GM12878 (cell line): ENCODE data around the gene RIC1. TPM values are rescaled to one million over a fixed set of nuclear protein-coding genes. Genes with fewer than 3 reads are reported as not detected.

Source experiments
- ATAC-seq: fragments of 200-7000 bp; cut with Tn5 transposase; 3 replicates; pipeline ENCODE4 v1.9.1; 2020; ENCODE audit warnings: mild to moderate bottlenecking, moderate library complexity
- BruUV-seq: library from RNA; stranded (reverse); fragments of 400-500 nt; replicated peaks from 2 replicates; lab custom pipeline; 2021; lab: Mats Ljungman, UMichigan
- CTCF ChIA-PET: fragments of 300-600 bp; sonication (Branson Sonifier 250); formaldehyde crosslinking; extraction: SDS; loops from one replicate; lab custom pipeline; 2021; ENCODE audit warnings: inconsistent platforms; lab: Yijun Ruan, JAX
- POLR2A ChIA-PET: fragments of 350-600 bp; formaldehyde crosslinking; extraction: SDS; loops from one replicate; lab custom pipeline; 2021; ENCODE audit warnings: inconsistent platforms; lab: Charles Lee
- RAD21 ChIA-PET: fragments of 300-600 bp; sonication (Branson Sonifier 250); formaldehyde crosslinking; loops from one replicate; lab custom pipeline; 2023; ENCODE audit warnings: antibody characterized with exemption; ENCODE audit not compliant: unreplicated experiment; lab: Charles Lee
- SMC1A ChIA-PET: fragments of 300-600 bp; sonication (Branson Sonifier 250); formaldehyde crosslinking; loops from one replicate; lab custom pipeline; 2023; ENCODE audit not compliant: unreplicated experiment, uncharacterized antibody; lab: Charles Lee
- DNase-seq: peaks from one replicate; pipeline ENCODE4 v3.0.0-alpha.2; 2011; ENCODE audit warnings: low read depth, low spot score
- FAIRE-seq: peaks from 3 replicates; lab custom pipeline; 2011; peaks lifted over from hg19 to GRCh38; lab: Jason Lieb, UNC
- H2AFZ ChIP-seq: 2 replicates; pipeline ENCODE4 v1.6.0; 2011; ENCODE audit warnings: low read depth, low read length, control low read depth; ENCODE audit not compliant: control insufficient read depth
- H3K27ac ChIP-seq: 2 replicates; pipeline ENCODE4 v1.5.1; 2011; ENCODE audit warnings: control low read depth; ENCODE audit not compliant: control insufficient read depth, insufficient read depth
- H3K27me3 ChIP-seq, 2 experiments: replicated peaks in 1 of 2; 2 replicates each; pipeline versions ENCODE4 v1.6.0 to v1.6.1; 2011; ENCODE audit warnings: low read length in 1 of 2; ENCODE audit not compliant: control insufficient read depth in 2 of 2, insufficient read depth in 2 of 2
- H3K36me3 ChIP-seq, 2 experiments: 2 replicates each; pipeline ENCODE4 v1.5.1; 2011; ENCODE audit warnings: low read length in 1 of 2; ENCODE audit not compliant: control insufficient read depth in 2 of 2, insufficient read depth in 2 of 2
- H3K4me1 ChIP-seq: 2 replicates; pipeline ENCODE4 v1.6.1; 2011; ENCODE audit warnings: mild to moderate bottlenecking, low read length, moderate library complexity, mixed read lengths; ENCODE audit not compliant: control insufficient read depth, insufficient read depth
- H3K4me2 ChIP-seq: 2 replicates; pipeline ENCODE4 v1.6.0; 2011; ENCODE audit warnings: control low read depth; ENCODE audit not compliant: control insufficient read depth, insufficient read depth
- H3K4me3 ChIP-seq: fragments of 200-600 bp; sonication (generic); 2 replicates; pipeline ENCODE4 v1.5.1; 2016
- H3K79me2 ChIP-seq: 2 replicates; pipeline ENCODE4 v1.6.0; 2011; ENCODE audit warnings: low read length; ENCODE audit not compliant: control insufficient read depth, insufficient read depth
- H3K9ac ChIP-seq: 2 replicates; pipeline ENCODE4 v1.8.0; 2011; ENCODE audit warnings: low read length, control low read depth, mixed read lengths; ENCODE audit not compliant: control insufficient read depth, insufficient read depth
- H3K9me3 ChIP-seq: replicated peaks from 3 replicates; pipeline ENCODE4 v1.5.1; 2011; ENCODE audit warnings: mild to moderate bottlenecking, low read length; ENCODE audit not compliant: control insufficient read depth, insufficient read depth
- H4K20me1 ChIP-seq: 2 replicates; pipeline ENCODE4 v1.6.0; 2011; ENCODE audit not compliant: control insufficient read depth, insufficient read depth
- CBX5 ChIP-seq: sonication (generic); IDR thresholded peaks from 2 replicates; pipeline ENCODE4 v1.6.1; 2016; ENCODE audit warnings: low read depth, moderate library complexity, mild to moderate bottlenecking, inconsistent platforms
- CHD1 ChIP-seq: IDR thresholded peaks from 2 replicates; pipeline ENCODE4 v1.6.1; 2012; ENCODE audit warnings: low read depth, low read length, improper control_type of control experiment
- DPF2 ChIP-seq: fragments of 450-650 bp; IDR thresholded peaks from 2 replicates; pipeline ENCODE4 v1.6.1; 2017; ENCODE audit warnings: mild to moderate bottlenecking
- HDAC6 ChIP-seq: fragments of 200-600 bp; sonication (generic); IDR thresholded peaks from one replicate; pipeline ENCODE4 v1.8.0; 2017; ENCODE audit warnings: antibody characterized with exemption; ENCODE audit not compliant: unreplicated experiment
- IKZF1 ChIP-seq: fragments of 450-650 bp; conservative IDR thresholded peaks from 2 replicates; pipeline ENCODE4 v1.6.1; 2017; ENCODE audit warnings: antibody characterized with exemption, mild to moderate bottlenecking
- POLR2A ChIP-seq: IDR thresholded peaks from 2 replicates; pipeline ENCODE4 v1.6.1; 2011; ENCODE audit warnings: low read depth, mild to moderate bottlenecking, low read length
- SPI1 ChIP-seq: IDR thresholded peaks from 2 replicates; pipeline ENCODE4 v1.6.1; 2011; ENCODE audit warnings: low read depth, mild to moderate bottlenecking, low read length, moderate library complexity, borderline replicate concordance; ENCODE audit not compliant: insufficient read depth
- SREBF1 ChIP-seq: IDR thresholded peaks from 2 replicates; pipeline ENCODE4 v1.6.1; 2012; ENCODE audit warnings: mild to moderate bottlenecking, low read length
- WGBS: methylation state at CpG from one replicate; pipeline ENCODE4 v1.1.6; 2016; ENCODE audit warnings: low lambda C conversion rate; ENCODE audit not compliant: insufficient replicate concordance, insufficient coverage; ENCODE audit errors: missing lambda C conversion rate; 5-methylcytosine and 5-hydroxymethylcytosine counted together
- in situ Hi-C: fragments of 300-500 bp; cut with MboI; formaldehyde crosslinking; loops from 9 replicates; pipeline ENCODE4 v1.14.3; 2018; ENCODE audit warnings: mixed read lengths
- intact Hi-C: fragments of 100-400 bp; cut with micrococcal nuclease; formaldehyde crosslinking; loops from one replicate; pipeline ENCODE4 v1.14.2; 2022; ENCODE audit not compliant: unreplicated experiment
- polyA plus RNA-seq, 11 experiments: library from polyadenylated mRNA; depleted of rRNA in 4 of 11; unstranded in 6 of 11; stranded (reverse) in 5 of 11; fragments of >200 nt; fragmentation: Nextera tagmentation in 4 of 11; fragmentation: Illumina TruSeq in 1 of 11; extraction: Ambion mirVana in 4 of 11; extraction: Trizol in 1 of 11; gene quantifications; 1 replicate in 1 of 11; 2 replicates in 10 of 11; pipeline versions ENCODE4 v1.2.1 to v1.2.3, GENCODE V29; 2011 to 2016; ENCODE audit warnings: inconsistent platforms in 2 of 11, missing spikeins in 2 of 11, low read depth in 1 of 11
- total RNA-seq, 4 experiments: library from RNA; depleted of rRNA in 3 of 4; stranded (reverse); fragments of >200 nt in 3 of 4; fragmentation: Illumina TruSeq in 1 of 4; extraction: Trizol in 1 of 4; gene quantifications; 2 replicates each; pipeline versions ENCODE4 v1.2.1 to v1.2.3, GENCODE V29; 2013 to 2021
- TF ChIP-seq, protein P1 (sequence below): fragments of 450-650 bp; IDR thresholded peaks from 2 replicates; pipeline ENCODE4 v1.6.1; 2016; ENCODE audit warnings: mild to moderate bottlenecking, moderate library complexity, borderline replicate concordance
- TF ChIP-seq, protein P2 (sequence below): IDR thresholded peaks from 2 replicates; pipeline ENCODE4 v1.6.1; 2012; ENCODE audit warnings: improper control_type of control experiment, low read depth, low read length; ENCODE audit not compliant: insufficient replicate concordance
- TF ChIP-seq, protein P3 (sequence below): IDR thresholded peaks from 2 replicates; pipeline ENCODE4 v1.6.1; 2011; ENCODE audit warnings: borderline replicate concordance, low read depth, mild to moderate bottlenecking, moderate library complexity, low read length; ENCODE audit not compliant: insufficient read depth, poor library complexity, severe bottlenecking
- TF ChIP-seq, protein P4 (sequence below): IDR thresholded peaks from 2 replicates; pipeline ENCODE4 v1.6.1; 2012; ENCODE audit warnings: low read depth, low read length, improper control_type of control experiment

The RIC1 gene
- total and polyA plus RNA-seq, 10 of the 15 experiments (the other 5 are each of a cell fraction or from before 2014, with no cell fraction given) = 6.2 to 59.8 (median 33.3) TPM

DNA sequence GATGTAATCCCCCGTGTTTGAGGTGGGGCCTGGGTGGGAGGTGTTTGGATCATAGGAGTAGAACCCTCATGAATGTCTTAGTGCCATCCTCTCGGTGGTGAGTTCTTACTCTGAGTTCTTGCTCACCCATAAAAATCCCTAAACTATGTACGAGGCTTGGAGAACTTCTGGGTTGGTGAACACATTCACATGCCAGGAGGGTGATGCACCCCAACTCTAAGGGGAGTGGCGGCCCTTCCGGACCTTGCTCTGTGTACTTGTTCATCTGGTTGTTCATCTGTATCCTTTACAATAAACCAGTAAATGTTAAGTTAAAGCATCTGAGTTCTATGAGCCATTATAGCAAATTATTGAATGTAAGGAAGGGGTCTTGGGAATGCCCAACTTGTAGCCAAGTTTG is 36.0 kb upstream of the RIC1 start:
- POLR2A ChIA-PET = interaction anchor here (1.5 kb wide), 2 partner anchors 12 to 143 kb away, joined by 4 to 5 read pairs; partner anchors contain the start of gene CD274
- FAIRE-seq = no peak
- TF ChIP-seq, protein P1, sequence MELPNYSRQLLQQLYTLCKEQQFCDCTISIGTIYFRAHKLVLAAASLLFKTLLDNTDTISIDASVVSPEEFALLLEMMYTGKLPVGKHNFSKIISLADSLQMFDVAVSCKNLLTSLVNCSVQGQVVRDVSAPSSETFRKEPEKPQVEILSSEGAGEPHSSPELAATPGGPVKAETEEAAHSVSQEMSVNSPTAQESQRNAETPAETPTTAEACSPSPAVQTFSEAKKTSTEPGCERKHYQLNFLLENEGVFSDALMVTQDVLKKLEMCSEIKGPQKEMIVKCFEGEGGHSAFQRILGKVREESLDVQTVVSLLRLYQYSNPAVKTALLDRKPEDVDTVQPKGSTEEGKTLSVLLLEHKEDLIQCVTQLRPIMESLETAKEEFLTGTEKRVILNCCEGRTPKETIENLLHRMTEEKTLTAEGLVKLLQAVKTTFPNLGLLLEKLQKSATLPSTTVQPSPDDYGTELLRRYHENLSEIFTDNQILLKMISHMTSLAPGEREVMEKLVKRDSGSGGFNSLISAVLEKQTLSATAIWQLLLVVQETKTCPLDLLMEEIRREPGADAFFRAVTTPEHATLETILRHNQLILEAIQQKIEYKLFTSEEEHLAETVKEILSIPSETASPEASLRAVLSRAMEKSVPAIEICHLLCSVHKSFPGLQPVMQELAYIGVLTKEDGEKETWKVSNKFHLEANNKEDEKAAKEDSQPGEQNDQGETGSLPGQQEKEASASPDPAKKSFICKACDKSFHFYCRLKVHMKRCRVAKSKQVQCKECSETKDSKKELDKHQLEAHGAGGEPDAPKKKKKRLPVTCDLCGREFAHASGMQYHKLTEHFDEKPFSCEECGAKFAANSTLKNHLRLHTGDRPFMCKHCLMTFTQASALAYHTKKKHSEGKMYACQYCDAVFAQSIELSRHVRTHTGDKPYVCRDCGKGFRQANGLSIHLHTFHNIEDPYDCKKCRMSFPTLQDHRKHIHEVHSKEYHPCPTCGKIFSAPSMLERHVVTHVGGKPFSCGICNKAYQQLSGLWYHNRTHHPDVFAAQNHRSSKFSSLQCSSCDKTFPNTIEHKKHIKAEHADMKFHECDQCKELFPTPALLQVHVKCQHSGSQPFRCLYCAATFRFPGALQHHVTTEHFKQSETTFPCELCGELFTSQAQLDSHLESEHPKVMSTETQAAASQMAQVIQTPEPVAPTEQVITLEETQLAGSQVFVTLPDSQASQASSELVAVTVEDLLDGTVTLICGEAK = no peak
- TF ChIP-seq SPI1 (no peak), HDAC6 (no peak), POLR2A (no peak), DPF2 (no peak), IKZF1 (no peak), CBX5 (no peak), SREBF1 (no peak), CHD1 (no peak)
- TF ChIP-seq, protein P2, sequence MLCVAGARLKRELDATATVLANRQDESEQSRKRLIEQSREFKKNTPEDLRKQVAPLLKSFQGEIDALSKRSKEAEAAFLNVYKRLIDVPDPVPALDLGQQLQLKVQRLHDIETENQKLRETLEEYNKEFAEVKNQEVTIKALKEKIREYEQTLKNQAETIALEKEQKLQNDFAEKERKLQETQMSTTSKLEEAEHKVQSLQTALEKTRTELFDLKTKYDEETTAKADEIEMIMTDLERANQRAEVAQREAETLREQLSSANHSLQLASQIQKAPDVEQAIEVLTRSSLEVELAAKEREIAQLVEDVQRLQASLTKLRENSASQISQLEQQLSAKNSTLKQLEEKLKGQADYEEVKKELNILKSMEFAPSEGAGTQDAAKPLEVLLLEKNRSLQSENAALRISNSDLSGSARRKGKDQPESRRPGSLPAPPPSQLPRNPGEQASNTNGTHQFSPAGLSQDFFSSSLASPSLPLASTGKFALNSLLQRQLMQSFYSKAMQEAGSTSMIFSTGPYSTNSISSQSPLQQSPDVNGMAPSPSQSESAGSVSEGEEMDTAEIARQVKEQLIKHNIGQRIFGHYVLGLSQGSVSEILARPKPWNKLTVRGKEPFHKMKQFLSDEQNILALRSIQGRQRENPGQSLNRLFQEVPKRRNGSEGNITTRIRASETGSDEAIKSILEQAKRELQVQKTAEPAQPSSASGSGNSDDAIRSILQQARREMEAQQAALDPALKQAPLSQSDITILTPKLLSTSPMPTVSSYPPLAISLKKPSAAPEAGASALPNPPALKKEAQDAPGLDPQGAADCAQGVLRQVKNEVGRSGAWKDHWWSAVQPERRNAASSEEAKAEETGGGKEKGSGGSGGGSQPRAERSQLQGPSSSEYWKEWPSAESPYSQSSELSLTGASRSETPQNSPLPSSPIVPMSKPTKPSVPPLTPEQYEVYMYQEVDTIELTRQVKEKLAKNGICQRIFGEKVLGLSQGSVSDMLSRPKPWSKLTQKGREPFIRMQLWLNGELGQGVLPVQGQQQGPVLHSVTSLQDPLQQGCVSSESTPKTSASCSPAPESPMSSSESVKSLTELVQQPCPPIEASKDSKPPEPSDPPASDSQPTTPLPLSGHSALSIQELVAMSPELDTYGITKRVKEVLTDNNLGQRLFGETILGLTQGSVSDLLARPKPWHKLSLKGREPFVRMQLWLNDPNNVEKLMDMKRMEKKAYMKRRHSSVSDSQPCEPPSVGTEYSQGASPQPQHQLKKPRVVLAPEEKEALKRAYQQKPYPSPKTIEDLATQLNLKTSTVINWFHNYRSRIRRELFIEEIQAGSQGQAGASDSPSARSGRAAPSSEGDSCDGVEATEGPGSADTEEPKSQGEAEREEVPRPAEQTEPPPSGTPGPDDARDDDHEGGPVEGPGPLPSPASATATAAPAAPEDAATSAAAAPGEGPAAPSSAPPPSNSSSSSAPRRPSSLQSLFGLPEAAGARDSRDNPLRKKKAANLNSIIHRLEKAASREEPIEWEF = no peak
- TF ChIP-seq, protein P3, sequence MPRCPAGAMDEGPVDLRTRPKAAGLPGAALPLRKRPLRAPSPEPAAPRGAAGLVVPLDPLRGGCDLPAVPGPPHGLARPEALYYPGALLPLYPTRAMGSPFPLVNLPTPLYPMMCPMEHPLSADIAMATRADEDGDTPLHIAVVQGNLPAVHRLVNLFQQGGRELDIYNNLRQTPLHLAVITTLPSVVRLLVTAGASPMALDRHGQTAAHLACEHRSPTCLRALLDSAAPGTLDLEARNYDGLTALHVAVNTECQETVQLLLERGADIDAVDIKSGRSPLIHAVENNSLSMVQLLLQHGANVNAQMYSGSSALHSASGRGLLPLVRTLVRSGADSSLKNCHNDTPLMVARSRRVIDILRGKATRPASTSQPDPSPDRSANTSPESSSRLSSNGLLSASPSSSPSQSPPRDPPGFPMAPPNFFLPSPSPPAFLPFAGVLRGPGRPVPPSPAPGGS = no peak
- TF ChIP-seq, protein P4, sequence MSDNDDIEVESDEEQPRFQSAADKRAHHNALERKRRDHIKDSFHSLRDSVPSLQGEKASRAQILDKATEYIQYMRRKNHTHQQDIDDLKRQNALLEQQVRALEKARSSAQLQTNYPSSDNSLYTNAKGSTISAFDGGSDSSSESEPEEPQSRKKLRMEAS = no peak

More for the DNA sequence above, 36.0 kb upstream of the RIC1 start:
- H2AFZ ChIP-seq = no peak overlapping the region
- intact Hi-C loops = loop anchor here (5.0 to 10.0 kb wide), 6 partner anchors 156 to 851 kb away; partner anchors contain the start of genes AK3, JAK2 and PLGRKT
- CTCF ChIA-PET = interaction anchor here (1.2 to 1.6 kb wide), 2 partner anchors 8 to 239 kb away, joined by 3 to 8 read pairs; no protein-coding TSS in a partner anchor
- RAD21 ChIA-PET = interaction anchor here (0.7 to 4.6 kb wide), 3 partner anchors 10 to 36 kb away, joined by 3 to 28 read pairs (median 6); partner anchors contain the start of gene RIC1
- peak overlapping the region; percentile 31; the same call in 1 of the 2 replicates for H3K9ac ChIP-seq
- no peak overlapping the region for H3K4me3 ChIP-seq
- DNase-seq (no peak), ATAC-seq (no peak)
- peaks cover 52% of the 10 kb centered on the region for H3K4me1 ChIP-seq
- H3K9me3 ChIP-seq = no peaks in the 10 kb centered on the region
- H3K27me3 ChIP-seq = no peaks in the 10 kb centered on the region
- peaks cover 8% of the 10 kb centered on the region for H3K79me2 ChIP-seq
- WGBS = 98% methylated on average over 5 of the region's 5 CpGs
- H3K27ac ChIP-seq = peak overlapping the region; percentile 93; the same call in 1 of the 2 replicates
- BruUV-seq = no TSS peak
- H3K4me2 ChIP-seq = no peak overlapping the region
- H4K20me1 ChIP-seq = no peaks in the 10 kb centered on the region
- in situ Hi-C loops = loop anchor here (5.0 kb wide), 3 partner anchors 136 to 831 kb away; partner anchors contain the start of gene JAK2
- peaks cover 0 to 6% of the 10 kb centered on the region in 2 experiments; a peak in 1 of 4 replicates for H3K36me3 ChIP-seq
- SMC1A ChIA-PET = interaction anchor here (0.9 to 10.6 kb wide), 7 partner anchors 8 to 153 kb away, joined by 4 to 187 read pairs (median 4); partner anchors contain the start of genes CD274 and PLGRKT
